Measurements from ENCODE around the gene WDR48.

Gene WDR48

DNA sequence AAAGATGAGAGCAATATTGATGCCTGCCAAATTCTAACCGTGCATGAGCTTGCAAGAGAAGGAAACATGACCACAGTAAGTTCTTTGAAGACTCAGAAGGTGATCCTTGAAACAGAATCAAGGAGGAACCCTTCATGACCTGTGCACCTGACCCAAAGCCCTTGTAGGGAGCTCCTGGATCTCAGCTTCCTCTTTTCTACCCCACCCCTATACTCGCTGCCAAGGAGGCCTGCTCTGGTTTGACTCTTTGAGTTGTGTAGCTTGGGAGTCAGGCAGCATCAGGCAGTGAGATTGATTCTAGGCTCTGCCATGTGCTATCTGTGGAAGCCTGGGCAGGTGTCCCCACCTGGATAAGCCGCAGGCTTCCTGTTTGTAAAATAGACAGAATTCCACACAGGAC lies 66.3 kb downstream of the WDR48 start:
- peak overlapping the region; percentile 48 for H3K27ac Mint-ChIP-seq
- peaks cover 16% of the 10 kb centered on the region for H3K36me3 Mint-ChIP-seq
- no peak overlapping the region for H3K4me3 Mint-ChIP-seq
- H3K27me3 Mint-ChIP-seq = no peaks in the 10 kb centered on the region
- H3K9me3 Mint-ChIP-seq = no peaks in the 10 kb centered on the region
- peaks cover 41% of the 10 kb centered on the region for H3K4me1 Mint-ChIP-seq
- peak; percentile 64 for ATAC-seq

DNA sequence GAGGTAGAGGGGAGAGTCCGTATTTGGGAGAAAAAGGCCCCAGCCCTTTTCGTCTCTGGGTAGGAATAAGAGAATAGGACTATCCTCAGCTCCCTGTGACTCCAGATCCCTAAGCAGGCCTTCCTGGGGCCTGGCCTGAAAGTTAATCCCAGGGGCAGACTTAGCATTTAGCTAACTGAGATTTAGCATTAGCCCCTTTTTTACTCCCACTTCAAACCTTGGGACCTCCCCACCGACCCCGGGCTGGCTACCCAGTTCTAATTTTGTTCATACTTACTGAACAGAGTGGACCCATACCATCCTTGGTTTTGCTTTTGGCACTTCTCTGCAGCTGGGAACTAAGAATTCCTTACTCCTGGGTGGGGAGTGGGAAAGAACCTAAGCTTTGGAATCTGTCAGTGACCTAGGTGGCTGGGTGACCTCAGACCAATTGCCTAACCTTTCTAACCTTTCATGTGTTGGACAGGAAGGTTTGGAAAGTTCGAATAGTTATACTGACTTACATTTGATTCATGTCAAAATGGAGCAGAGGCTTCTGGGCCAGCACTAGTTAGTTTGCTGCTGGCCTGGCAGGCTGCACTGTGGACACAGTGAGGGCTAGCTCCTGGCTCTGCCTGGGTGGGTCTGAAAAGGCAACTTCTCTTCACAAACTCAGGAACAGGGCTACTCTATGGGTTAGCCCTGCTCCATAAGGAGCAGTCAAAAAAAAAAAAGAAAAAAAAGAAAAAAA lies 67.3 kb downstream of the WDR48 start:
- no peak for ATAC-seq
- H3K9me3 Mint-ChIP-seq = no peaks in the 10 kb centered on the region
- H3K27ac Mint-ChIP-seq = no peak overlapping the region
- no peaks in the 10 kb centered on the region for H3K27me3 Mint-ChIP-seq
- peaks cover 44% of the 10 kb centered on the region for H3K4me1 Mint-ChIP-seq
- peaks cover 15% of the 10 kb centered on the region for H3K36me3 Mint-ChIP-seq
- H3K4me3 Mint-ChIP-seq = no peak overlapping the region

DNA sequence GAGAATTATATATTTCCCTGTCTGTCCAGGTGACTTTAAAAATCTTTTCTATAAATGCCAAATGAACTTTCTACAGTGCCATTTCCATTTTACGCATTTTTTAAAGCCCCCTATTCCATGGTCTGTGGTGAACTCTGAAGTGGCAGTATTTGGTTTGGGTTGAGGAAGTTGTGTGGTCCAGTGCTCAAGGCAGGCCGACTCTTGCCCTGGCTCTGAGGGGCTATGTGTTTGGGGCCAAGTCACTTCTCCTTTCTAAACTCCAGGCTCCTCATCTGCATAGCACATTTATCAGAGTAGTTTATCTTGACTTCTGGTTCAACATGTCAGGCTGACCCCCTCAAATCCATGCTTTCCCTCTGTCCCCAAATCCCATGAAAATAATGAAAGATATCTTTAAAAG lies 69.8 kb downstream of the WDR48 start:
- peak; percentile 76 for ATAC-seq
- Mint-ChIP-seq H3K36me3 (peaks cover 9% of the 10 kb centered on the region), H3K4me1 (peaks cover 50% of the 10 kb centered on the region), H3K27me3 (no peaks in the 10 kb centered on the region), H3K9me3 (no peaks in the 10 kb centered on the region), H3K4me3 (peak overlapping the region; percentile 39), H3K27ac (peak overlapping the region; percentile 81)

DNA sequence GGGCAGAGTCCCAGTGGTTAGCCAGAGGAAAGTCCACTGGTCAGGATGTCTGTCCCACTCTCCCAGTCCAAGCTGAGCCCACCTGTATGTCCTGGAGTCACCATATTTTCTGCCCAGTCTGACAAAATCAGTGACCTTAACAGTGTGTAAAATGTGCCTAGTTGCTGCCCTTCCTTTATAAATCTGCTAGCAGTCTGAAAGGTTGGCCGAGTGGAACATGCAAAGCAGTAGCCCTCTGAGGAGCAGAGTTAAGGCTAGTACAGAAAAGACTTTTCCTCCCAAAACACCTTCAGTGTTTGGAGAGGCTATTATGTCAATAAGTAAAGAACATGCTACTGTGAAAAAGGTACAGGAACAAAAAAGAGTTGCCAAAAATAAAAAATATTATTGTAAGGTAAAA lies 71.0 kb downstream of the WDR48 start:
- Mint-ChIP-seq H3K36me3 (peaks cover 9% of the 10 kb centered on the region), H3K27me3 (no peaks in the 10 kb centered on the region), H3K4me1 (peaks cover 58% of the 10 kb centered on the region), H3K9me3 (no peaks in the 10 kb centered on the region), H3K27ac (peak overlapping the region; percentile 81), H3K4me3 (no peak overlapping the region)
- peak; percentile 77 for ATAC-seq

DNA sequence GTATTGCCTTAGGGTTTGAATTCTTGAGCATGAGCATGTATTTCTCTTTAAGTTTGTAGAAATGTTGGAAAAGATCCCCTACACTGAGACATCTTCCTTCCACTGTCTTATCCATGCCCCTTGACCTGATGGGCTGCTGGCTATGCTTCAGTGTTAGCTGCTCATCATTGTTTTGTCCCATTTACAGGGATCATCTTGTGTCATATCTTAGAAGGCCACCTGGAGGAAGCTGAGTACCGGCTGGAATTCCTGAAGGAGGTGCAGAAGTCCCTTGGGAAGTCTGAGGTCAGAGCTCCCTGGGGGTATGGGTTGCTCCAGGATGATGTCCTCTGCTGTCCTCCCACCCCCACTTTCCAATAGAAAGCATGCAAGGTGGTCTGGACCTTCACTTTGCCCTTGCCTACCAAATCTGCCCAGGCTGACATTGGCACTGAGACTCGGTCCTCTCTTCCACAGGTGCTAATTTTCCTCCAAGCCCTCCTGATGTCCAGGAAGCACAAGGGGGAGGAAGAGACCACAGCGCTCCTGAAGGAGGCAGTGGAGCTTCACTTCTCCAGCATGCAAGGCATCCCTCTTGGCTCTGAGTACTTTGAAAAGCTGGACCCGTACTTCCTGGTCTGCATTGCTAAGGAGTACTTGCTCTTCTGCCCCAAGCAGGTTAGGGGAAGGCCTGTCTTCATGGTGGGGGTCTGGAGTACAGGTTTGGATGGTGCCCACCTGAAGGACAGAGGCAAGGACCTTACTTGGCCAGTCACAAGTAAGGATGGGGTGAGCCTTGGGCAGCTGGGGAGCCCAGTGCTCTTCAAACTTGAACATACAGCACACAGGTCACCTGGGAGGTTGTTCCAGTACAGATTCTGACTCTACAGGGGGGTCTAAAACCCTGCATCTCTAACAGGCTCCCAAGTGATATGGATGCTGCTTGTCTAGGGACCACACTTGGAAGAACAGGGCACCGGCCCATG lies 73.3 kb downstream of the WDR48 start:
- peaks cover 8% of the 10 kb centered on the region for H3K36me3 Mint-ChIP-seq

DNA sequence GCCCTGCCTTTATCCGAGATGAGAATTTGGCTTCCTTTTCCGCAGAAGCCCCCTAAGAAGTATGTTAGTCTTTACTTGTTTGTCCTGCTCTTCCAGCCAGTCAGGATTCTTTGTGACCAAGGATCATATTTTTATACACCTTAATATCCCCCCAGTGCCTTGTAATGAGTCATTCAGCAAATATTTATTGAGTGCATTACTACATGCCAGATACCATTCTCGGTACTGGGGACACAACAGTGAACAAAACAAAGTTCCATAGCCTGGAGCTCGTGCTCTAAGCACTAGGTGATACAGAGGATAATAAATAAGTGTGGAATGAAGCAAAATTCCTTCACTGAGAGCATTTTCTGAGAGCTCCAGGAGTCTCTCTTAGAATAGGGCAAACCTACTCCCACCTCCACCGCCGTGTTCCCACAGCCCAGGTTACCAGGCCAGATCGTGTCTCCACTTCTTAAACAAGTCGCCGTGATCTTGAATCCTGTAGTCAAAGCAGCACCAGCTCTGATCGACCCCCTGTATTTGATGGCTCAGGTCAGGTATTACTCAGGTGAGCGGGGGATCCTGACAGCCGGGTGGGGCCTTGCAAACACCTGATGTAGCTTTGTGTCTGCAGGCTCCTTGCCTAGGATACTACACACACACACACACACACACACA lies 74.2 kb downstream of the WDR48 start:
- H3K36me3 Mint-ChIP-seq = peaks cover 8% of the 10 kb centered on the region
- H3K4me1 Mint-ChIP-seq = peaks cover 51% of the 10 kb centered on the region
- no peaks in the 10 kb centered on the region for H3K9me3 Mint-ChIP-seq
- peak overlapping the region; percentile 59 for H3K27ac Mint-ChIP-seq
- no peak overlapping the region for H3K4me3 Mint-ChIP-seq
- ATAC-seq = no peak
- H3K27me3 Mint-ChIP-seq = no peaks in the 10 kb centered on the region

More for the DNA sequence above, 73.3 kb downstream of the WDR48 start:
- peak overlapping the region; percentile 59 for H3K27ac Mint-ChIP-seq
- H3K4me1 Mint-ChIP-seq = peaks cover 55% of the 10 kb centered on the region
- no peaks in the 10 kb centered on the region for H3K27me3 Mint-ChIP-seq
- H3K4me3 Mint-ChIP-seq = no peak overlapping the region
- ATAC-seq = no peak
- H3K9me3 Mint-ChIP-seq = no peaks in the 10 kb centered on the region

DNA sequence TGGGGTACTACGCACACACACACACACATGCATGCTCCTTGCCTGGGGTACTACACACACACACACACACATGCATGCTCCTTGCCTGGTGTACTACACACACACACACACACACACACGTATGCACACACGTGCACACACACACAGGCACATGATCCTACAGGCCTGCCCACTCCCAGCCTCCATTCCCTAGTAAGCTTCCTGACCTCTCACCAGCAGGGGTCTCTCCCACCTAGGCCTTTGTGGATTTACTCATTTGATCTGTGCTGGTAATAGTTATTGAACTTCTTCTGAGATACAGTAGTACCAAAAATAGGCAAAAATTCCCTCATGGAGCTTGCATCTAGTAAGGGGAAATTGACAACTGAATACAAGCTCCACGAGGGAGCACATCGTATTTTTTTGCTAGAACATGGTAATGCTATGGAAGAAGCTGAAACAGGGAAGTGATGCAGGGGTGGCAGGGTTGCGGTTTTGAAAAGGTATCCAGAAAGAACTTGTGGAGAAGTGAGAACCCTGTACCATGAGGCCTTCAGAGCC lies 74.8 kb downstream of the WDR48 start:
- Mint-ChIP-seq H3K36me3 (peaks cover 8% of the 10 kb centered on the region), H3K4me1 (peaks cover 44% of the 10 kb centered on the region), H3K27ac (peak overlapping the region; percentile 54), H3K4me3 (no peak overlapping the region), H3K9me3 (no peaks in the 10 kb centered on the region), H3K27me3 (no peaks in the 10 kb centered on the region)
- peak; percentile 70 for ATAC-seq

DNA sequence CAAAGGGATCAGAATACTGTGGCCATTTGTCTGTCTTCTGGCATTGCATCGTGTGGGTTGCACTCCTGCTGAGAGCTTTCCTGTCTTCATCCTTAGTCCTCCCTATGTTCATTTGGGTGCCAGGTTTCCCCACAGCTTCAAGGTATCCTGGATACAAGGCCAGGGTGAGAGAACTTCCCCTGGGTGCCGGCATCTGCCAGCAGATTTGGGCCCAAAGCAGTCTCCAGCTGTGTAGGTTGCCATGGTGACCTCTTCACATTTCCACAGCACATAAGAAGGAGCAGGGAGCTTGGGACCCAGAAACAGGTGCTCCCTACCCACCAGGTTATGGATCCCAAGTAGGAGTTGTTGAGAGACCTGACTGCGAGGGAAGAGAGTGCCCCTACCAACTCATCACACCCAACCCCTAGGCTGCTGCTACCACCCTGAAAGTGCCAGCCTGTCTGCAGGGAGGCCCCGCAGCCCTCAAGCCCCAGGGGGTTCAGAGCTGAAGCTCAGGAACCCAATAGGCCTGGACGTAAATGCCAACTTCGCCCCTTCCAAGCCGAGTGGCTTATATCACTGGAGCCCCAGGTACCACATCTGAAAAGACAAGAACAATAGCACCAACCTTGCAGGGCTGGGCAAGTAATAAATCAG lies 75.6 kb downstream of the WDR48 start:
- Mint-ChIP-seq H3K9me3 (no peaks in the 10 kb centered on the region), H3K4me3 (no peak overlapping the region), H3K27me3 (no peaks in the 10 kb centered on the region), H3K27ac (peak overlapping the region; percentile 54), H3K36me3 (peaks cover 8% of the 10 kb centered on the region), H3K4me1 (peaks cover 36% of the 10 kb centered on the region)
- peak; percentile 17 for ATAC-seq

DNA sequence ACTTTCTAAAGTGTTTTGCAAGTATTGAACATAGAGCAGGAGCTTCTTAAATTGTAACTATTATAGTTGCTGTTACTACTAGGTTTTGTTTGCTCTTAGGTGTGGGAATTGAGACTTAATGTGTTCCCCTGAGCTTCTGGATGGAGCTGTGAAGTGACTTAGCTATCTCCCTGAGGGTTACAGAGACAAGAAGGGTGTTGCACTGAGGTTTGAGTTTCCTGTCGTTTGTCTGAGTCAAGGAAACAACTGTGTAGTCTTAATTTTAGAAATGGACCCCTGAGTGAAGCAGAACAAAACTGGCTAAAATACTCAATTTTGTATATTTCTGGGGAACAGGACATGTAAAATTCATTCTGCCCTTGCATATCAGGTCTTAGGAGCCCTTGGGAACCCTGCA lies 76.1 kb downstream of the WDR48 start:
- H3K27ac Mint-ChIP-seq = peak overlapping the region; percentile 54
- peaks cover 31% of the 10 kb centered on the region for H3K4me1 Mint-ChIP-seq
- no peak for ATAC-seq
- H3K27me3 Mint-ChIP-seq = no peaks in the 10 kb centered on the region
- H3K4me3 Mint-ChIP-seq = no peak overlapping the region
- peaks cover 8% of the 10 kb centered on the region for H3K36me3 Mint-ChIP-seq
- no peaks in the 10 kb centered on the region for H3K9me3 Mint-ChIP-seq

DNA sequence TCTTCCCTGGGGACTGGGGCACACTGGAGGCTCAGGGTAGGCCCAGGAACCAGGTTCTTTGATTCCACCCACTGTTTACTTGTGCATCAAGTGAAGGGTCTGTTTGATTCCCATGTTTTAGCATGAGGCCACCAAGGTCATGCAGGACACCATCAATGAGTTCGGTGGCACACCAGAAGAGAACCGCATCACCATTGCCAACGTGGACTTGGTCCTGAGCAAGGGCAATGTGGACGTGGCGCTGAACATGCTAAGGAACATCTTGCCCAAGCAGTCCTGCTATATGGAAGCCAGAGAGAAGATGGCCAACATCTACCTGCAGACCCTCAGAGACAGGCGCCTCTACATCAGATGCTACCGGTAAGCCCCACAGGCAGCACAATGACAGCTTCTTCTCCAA lies 77.1 kb downstream of the WDR48 start:
- Mint-ChIP-seq H3K27me3 (no peaks in the 10 kb centered on the region), H3K9me3 (no peaks in the 10 kb centered on the region), H3K4me3 (no peak overlapping the region), H3K4me1 (peaks cover 34% of the 10 kb centered on the region), H3K27ac (peak overlapping the region; percentile 54), H3K36me3 (peaks cover 17% of the 10 kb centered on the region)
- ATAC-seq = no peak

DNA sequence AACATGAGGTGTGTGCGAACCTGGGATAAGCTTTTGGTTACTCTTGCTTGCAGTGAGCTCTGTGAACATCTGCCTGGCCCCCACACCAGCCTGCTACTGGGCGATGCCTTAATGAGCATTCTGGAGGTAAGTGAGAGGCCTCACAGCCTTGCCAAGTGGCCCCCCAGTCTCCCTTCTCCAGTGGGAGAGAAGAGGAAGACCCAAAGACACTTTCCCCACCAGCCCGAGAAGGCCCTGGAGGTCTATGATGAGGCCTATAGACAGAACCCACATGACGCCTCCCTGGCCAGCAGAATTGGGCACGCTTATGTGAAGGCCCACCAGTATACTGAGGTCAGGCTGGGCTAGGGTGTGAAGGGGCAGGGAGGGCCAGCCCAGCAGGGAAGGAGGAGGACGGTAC lies 78.2 kb downstream of the WDR48 start:
- Mint-ChIP-seq H3K27ac (no peak overlapping the region), H3K4me3 (no peak overlapping the region), H3K27me3 (no peaks in the 10 kb centered on the region), H3K9me3 (no peaks in the 10 kb centered on the region), H3K4me1 (peaks cover 36% of the 10 kb centered on the region), H3K36me3 (peaks cover 17% of the 10 kb centered on the region)
- no peak for ATAC-seq

DNA sequence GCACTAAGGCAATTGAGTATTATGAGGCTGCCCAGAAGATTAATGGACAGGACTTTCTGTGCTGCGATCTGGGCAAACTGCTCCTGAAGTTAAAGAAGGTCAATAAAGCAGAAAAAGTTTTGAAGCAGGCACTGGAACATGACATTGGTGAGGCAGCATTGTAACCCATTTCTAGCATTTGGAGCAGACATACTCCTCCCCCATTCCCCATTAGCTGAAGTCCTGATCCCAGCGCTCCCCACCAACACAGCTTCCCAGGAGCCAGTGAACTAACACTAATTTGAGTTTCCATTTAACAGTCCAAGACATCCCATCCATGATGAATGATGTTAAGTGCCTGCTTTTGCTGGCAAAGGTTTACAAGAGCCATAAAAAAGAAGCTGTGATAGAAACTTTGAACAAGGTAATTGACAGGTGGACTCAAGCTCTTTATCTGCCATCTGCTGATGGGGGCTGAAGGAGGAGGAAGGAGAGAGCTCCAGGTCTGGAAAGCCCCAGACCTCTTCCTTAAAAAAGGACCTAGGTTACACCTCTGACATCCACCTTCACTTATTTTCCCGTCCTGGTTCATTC lies 79.0 kb downstream of the WDR48 start:
- no peaks in the 10 kb centered on the region for H3K9me3 Mint-ChIP-seq
- ATAC-seq = no peak
- H3K27ac Mint-ChIP-seq = peak overlapping the region; percentile 6
- no peaks in the 10 kb centered on the region for H3K27me3 Mint-ChIP-seq
- H3K4me3 Mint-ChIP-seq = no peak overlapping the region
- H3K4me1 Mint-ChIP-seq = peaks cover 36% of the 10 kb centered on the region
- H3K36me3 Mint-ChIP-seq = peaks cover 17% of the 10 kb centered on the region

DNA sequence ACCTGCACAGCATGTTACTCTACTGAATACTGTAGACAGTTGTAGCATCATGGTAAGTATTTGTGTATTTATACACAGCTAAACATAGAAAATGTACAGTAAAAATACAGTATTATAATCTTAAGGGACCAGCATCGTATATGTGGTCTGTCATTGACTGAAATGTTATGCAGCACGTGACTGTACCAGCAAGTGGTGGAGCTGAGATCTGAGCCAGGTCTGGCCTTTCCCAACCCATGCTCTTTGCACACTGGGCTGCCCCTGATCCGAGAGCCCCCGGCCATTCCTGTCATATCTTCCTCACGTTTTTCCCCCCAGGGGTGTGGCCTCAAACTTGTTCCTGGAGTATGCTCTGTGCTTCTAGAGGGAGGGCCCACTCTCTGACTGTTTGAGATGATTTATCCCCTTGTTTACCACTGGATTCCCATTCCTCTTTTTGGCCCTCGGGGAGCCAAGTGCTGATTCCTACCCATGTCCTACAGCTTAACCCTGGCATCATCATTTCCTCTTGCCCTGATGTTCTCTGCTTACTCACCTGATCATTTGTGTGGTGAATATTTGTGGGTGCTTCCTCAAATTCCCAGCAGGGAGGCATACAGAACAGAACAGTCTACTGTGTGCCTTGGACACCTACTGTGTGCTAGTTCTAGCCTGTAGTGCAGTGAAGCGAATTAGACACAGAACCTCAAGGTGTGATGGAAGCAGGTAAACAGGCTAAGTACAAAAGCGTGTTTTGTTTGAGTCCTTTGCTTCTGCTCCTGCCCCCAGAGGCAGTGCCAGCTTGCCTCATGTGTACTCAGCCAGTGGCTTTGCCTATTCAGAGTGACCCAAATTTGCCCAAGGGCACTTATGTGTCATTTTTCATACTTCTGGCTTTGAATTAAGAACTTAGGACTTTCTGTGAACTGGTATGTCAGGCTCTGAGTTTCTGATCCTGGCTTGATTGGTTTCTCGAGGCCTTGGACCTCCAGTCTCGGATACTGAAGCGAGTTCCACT lies 80.6 kb downstream of the WDR48 start:
- Mint-ChIP-seq H3K4me3 (no peak overlapping the region), H3K9me3 (no peaks in the 10 kb centered on the region), H3K4me1 (peaks cover 27% of the 10 kb centered on the region), H3K36me3 (peaks cover 24% of the 10 kb centered on the region), H3K27ac (no peak overlapping the region), H3K27me3 (no peaks in the 10 kb centered on the region)
- no peak for ATAC-seq

All from stimulated activated memory B cell treated with anti-CD40 and anti-IgM and Interleukin-4, amounts not matched to agents 10 μg/mL and 1 μg/mL and 100 μg/mL, for 72 hours (primary cell).